Activated CD8-positive, alpha-beta T cell treated with anti-CD3 and anti-CD28 coated beads, Interleukin-2, amount 10 ng/mL, durations not matched to agents 7 days and 5 days (primary cell): ENCODE measurements around the gene TBC1D22A. TPM values are rescaled to one million over a fixed set of nuclear protein-coding genes. Genes with fewer than 3 reads are reported as not detected.

Source experiments
- ATAC-seq: fragments of 150-1000 bp; cut with Tn5 transposase; one replicate; pipeline ENCODE4 v1.10.0; 2021; ENCODE audit warnings: moderate library complexity
- CTCF ChIA-PET: fragments of 350-600 bp; sonication (Branson Sonifier 250); formaldehyde crosslinking; loops from one replicate; lab custom pipeline; 2021; ENCODE audit warnings: antibody characterized with exemption; lab: Charles Lee
- POLR2A ChIA-PET: fragments of 350-600 bp; sonication (Branson Sonifier 250); formaldehyde crosslinking; loops from one replicate; lab custom pipeline; 2021; ENCODE audit warnings: antibody characterized with exemption; lab: Charles Lee
- DNase-seq: peaks from one replicate; pipeline ENCODE4 v3.0.0-alpha.2; 2020
- H3K27ac Mint-ChIP-seq: one replicate; pipeline ENCODE4 v1.8.0; 2021; ENCODE audit warnings: mild to moderate bottlenecking, mixed read lengths
- H3K27me3 Mint-ChIP-seq: one replicate; pipeline ENCODE4 v1.8.0; 2021; ENCODE audit warnings: low read depth, mixed read lengths
- H3K36me3 Mint-ChIP-seq: one replicate; pipeline ENCODE4 v1.8.0; 2021; ENCODE audit warnings: low read depth, mixed read lengths
- H3K4me1 Mint-ChIP-seq: one replicate; pipeline ENCODE4 v1.8.0; 2021; ENCODE audit warnings: low read depth, mixed read lengths
- H3K4me3 Mint-ChIP-seq: one replicate; pipeline ENCODE4 v1.8.0; 2021; ENCODE audit warnings: mild to moderate bottlenecking, mixed read lengths
- H3K9me3 Mint-ChIP-seq: one replicate; pipeline ENCODE4 v1.8.0; 2022; ENCODE audit warnings: mixed read lengths; ENCODE audit not compliant: insufficient read depth
- total RNA-seq, 2 experiments: library from RNA; stranded (reverse); gene quantifications; one replicate each; pipeline ENCODE4 v1.2.3, GENCODE V29; 2021

Gene TBC1D22A
- total RNA-seq, 2 experiments from 2014 or later = 34.1 to 38.7 TPM

GRCh38 chr22:47197773-47198500 lies 435.5 kb downstream of the TBC1D22A start:
- Mint-ChIP-seq H3K4me3 (no peak overlapping the region), H3K27ac (no peak overlapping the region), H3K36me3 (no peaks in the 10 kb centered on the region), H3K27me3 (no peaks in the 10 kb centered on the region), H3K4me1 (no peaks in the 10 kb centered on the region), H3K9me3 (no peaks in the 10 kb centered on the region)
- DNase-seq = no peak
- ChIA-PET POLR2A (no interaction called here), CTCF (no interaction called here)
- ATAC-seq = no peak

GRCh38 chr22:47198801-47199251 lies 436.4 kb downstream of the TBC1D22A start:
- Mint-ChIP-seq H3K4me1 (no peaks in the 10 kb centered on the region), H3K9me3 (no peaks in the 10 kb centered on the region), H3K4me3 (no peak overlapping the region), H3K27ac (no peak overlapping the region), H3K36me3 (no peaks in the 10 kb centered on the region), H3K27me3 (no peaks in the 10 kb centered on the region)
- DNase-seq (peak; percentile 14), ATAC-seq (no peak)
- ChIA-PET POLR2A (no interaction called here), CTCF (no interaction called here)

- no peaks in the 10 kb centered on the region for H3K36me3 Mint-ChIP-seq
- CTCF ChIA-PET = no interaction called here
- ATAC-seq = no peak
- POLR2A ChIA-PET = no interaction called here
- no peaks in the 10 kb centered on the region for H3K9me3 Mint-ChIP-seq
- DNase-seq = peak; percentile 15
- H3K27ac Mint-ChIP-seq = no peak overlapping the region
- no peak overlapping the region for H3K4me3 Mint-ChIP-seq
- no peaks in the 10 kb centered on the region for H3K27me3 Mint-ChIP-seq
- no peaks in the 10 kb centered on the region for H3K4me1 Mint-ChIP-seq
These were observed 437.0 kb downstream of the TBC1D22A start for GRCh38 chr22:47199261-47199978.

GRCh38 chr22:47199979-47200272 lies 437.5 kb downstream of the TBC1D22A start:
- DNase-seq (no peak), ATAC-seq (no peak)
- Mint-ChIP-seq H3K27me3 (no peaks in the 10 kb centered on the region), H3K9me3 (no peaks in the 10 kb centered on the region), H3K36me3 (no peaks in the 10 kb centered on the region), H3K27ac (no peak overlapping the region), H3K4me1 (no peaks in the 10 kb centered on the region), H3K4me3 (no peak overlapping the region)
- ChIA-PET CTCF (no interaction called here), POLR2A (no interaction called here)

GRCh38 chr22:47200273-47201051 lies 438.0 kb downstream of the TBC1D22A start:
- Mint-ChIP-seq H3K9me3 (no peaks in the 10 kb centered on the region), H3K27ac (no peak overlapping the region), H3K36me3 (no peaks in the 10 kb centered on the region), H3K27me3 (no peaks in the 10 kb centered on the region), H3K4me3 (no peak overlapping the region), H3K4me1 (no peaks in the 10 kb centered on the region)
- ATAC-seq (no peak), DNase-seq (no peak)
- ChIA-PET POLR2A (no interaction called here), CTCF (interaction anchor here (1.2 kb wide), 1 partner anchor 13 kb away, joined by 3 read pairs; no protein-coding TSS in a partner anchor)

GRCh38 chr22:47201186-47201995 lies 438.9 kb downstream of the TBC1D22A start:
- POLR2A ChIA-PET = no interaction called here

GRCh38 chr22:47201996-47202818 lies 439.8 kb downstream of the TBC1D22A start:
- no peaks in the 10 kb centered on the region for H3K27me3 Mint-ChIP-seq
- no peak for ATAC-seq
- H3K4me1 Mint-ChIP-seq = no peaks in the 10 kb centered on the region
- H3K27ac Mint-ChIP-seq = no peak overlapping the region
- no peak overlapping the region for H3K4me3 Mint-ChIP-seq
- no peak for DNase-seq
- H3K36me3 Mint-ChIP-seq = no peaks in the 10 kb centered on the region
- H3K9me3 Mint-ChIP-seq = no peaks in the 10 kb centered on the region
- ChIA-PET CTCF (no interaction called here), POLR2A (no interaction called here)

More at GRCh38 chr22:47201186-47201995, 438.9 kb downstream of the TBC1D22A start:
- H3K4me1 Mint-ChIP-seq = no peaks in the 10 kb centered on the region
- H3K9me3 Mint-ChIP-seq = no peaks in the 10 kb centered on the region
- DNase-seq = no peak
- H3K36me3 Mint-ChIP-seq = no peaks in the 10 kb centered on the region
- H3K4me3 Mint-ChIP-seq = no peak overlapping the region
- CTCF ChIA-PET = interaction anchor here (1.2 kb wide), 1 partner anchor 12 kb away, joined by 3 read pairs; no protein-coding TSS in a partner anchor
- ATAC-seq = no peak
- no peak overlapping the region for H3K27ac Mint-ChIP-seq
- no peaks in the 10 kb centered on the region for H3K27me3 Mint-ChIP-seq

GRCh38 chr22:47202819-47203553 lies 440.5 kb downstream of the TBC1D22A start:
- ATAC-seq = no peak
- no peaks in the 10 kb centered on the region for H3K9me3 Mint-ChIP-seq
- no peak overlapping the region for H3K27ac Mint-ChIP-seq
- ChIA-PET CTCF (no interaction called here), POLR2A (no interaction called here)
- no peaks in the 10 kb centered on the region for H3K36me3 Mint-ChIP-seq
- H3K4me3 Mint-ChIP-seq = no peak overlapping the region
- H3K27me3 Mint-ChIP-seq = no peaks in the 10 kb centered on the region
- no peak for DNase-seq
- H3K4me1 Mint-ChIP-seq = no peaks in the 10 kb centered on the region

- ATAC-seq = no peak
- Mint-ChIP-seq H3K27ac (no peak overlapping the region), H3K4me3 (no peak overlapping the region), H3K4me1 (no peaks in the 10 kb centered on the region), H3K9me3 (no peaks in the 10 kb centered on the region), H3K36me3 (no peaks in the 10 kb centered on the region), H3K27me3 (no peaks in the 10 kb centered on the region)
- no peak for DNase-seq
- ChIA-PET CTCF (no interaction called here), POLR2A (no interaction called here)
These were observed 441.1 kb downstream of the TBC1D22A start for GRCh38 chr22:47203554-47203991.
